ENCODE results near the gene PCDH9. TPM values are rescaled to one million over a fixed set of nuclear protein-coding genes. Genes with fewer than 3 reads are reported as not detected.

PCDH9 gene
- total RNA-seq (10 to 100 TPM; 13.6 to 26.9 (median 21.6) TPM), polyA plus RNA-seq (10 to 100 TPM in 1 of 2 donors, 1 to 10 TPM in 1; 3.0 to 39.6 TPM)
- long read RNA-seq, donor 1, full-length matches to known transcripts: 8 of 32 reads
- long read RNA-seq, donor 1, partial matches to known transcripts: 0 of 32 reads
- long read RNA-seq, donor 1, other reads (novel, unspliced or antisense): 24 of 32 reads
- long read RNA-seq, donor 2, full-length matches to known transcripts: 3 of 58 reads
- long read RNA-seq, donor 2, partial matches to known transcripts: 0 of 58 reads
- long read RNA-seq, donor 2, other reads (novel, unspliced or antisense): 55 of 58 reads
- long read RNA-seq, donor 3, full-length matches to known transcripts: 8 of 50 reads
- long read RNA-seq, donor 3, partial matches to known transcripts: 1 of 50 reads
- long read RNA-seq, donor 3, other reads (novel, unspliced or antisense): 41 of 50 reads

GRCh38 chr13:67229481-67230403 lies at the start of gene PCDH9:
Gene PCDH9 (minus strand): TSS chr13:67230336. CDS start chr13:67228440, 1,896 bp downstream.
- ATAC-seq: peak in 3 of 4 donors; percentile 1 to 9 (median 2)
- Histone ChIP-seq H3K4me1 (peaks cover 0 to 35% (median 6%) of the 10 kb centered on the region in 12 donors), H3K4me3 (peak within 1 kb of the TSS; percentile 60 to 82 (median 78)), H3K27me3 (peaks cover 0 to 10% (median 0%) of the 10 kb centered on the region in 9 donors), H3K27ac (peak within 1 kb of the TSS; percentile 87 to 97 (median 93)), H3K36me3 (no peaks in the 10 kb centered on the region), H3K9me3 (no peaks in the 10 kb centered on the region)
- no peak for DNase-seq
- 1% methylated on average over 26 of the region's 26 CpGs for WGBS, 4 donors
- intact Hi-C loops (cut with DNase I): loop anchor here (5.0 to 10.0 kb wide), 21 partner anchors 82 to 1575 kb away; no protein-coding TSS in a partner anchor
- TF ChIP-seq POLR2A (IDR thresholded peaks at IDR 0.05) (peak; percentile 100), CTCF (IDR thresholded peaks at IDR 0.05) (no peak)

GRCh38 chr13:67278235-67278634 lies 48.1 kb upstream of the PCDH9 start:
- 51 to 68% (median 62%) methylated on average over 2 of the region's 2 CpGs for WGBS, 4 donors
- no peak for TF ChIP-seq CTCF (IDR thresholded peaks at IDR 0.05)
- TF ChIP-seq POLR2A (IDR thresholded peaks at IDR 0.05): no peak
- no peaks in the 10 kb centered on the region for H3K4me1 ChIP-seq
- no peaks in the 10 kb centered on the region for H3K27me3 ChIP-seq
- ATAC-seq: no peak
- intact Hi-C loops (cut with DNase I): no loop called here
- no peak overlapping the region for H3K27ac ChIP-seq
- H3K9me3 ChIP-seq: no peaks in the 10 kb centered on the region
- DNase-seq: no peak
- no peak overlapping the region for H3K4me3 ChIP-seq
- H3K36me3 ChIP-seq: no peaks in the 10 kb centered on the region

- DNase-seq (no peak), ATAC-seq (no peak)
- Histone ChIP-seq H3K27me3 (no peaks in the 10 kb centered on the region), H3K9me3 (no peaks in the 10 kb centered on the region), H3K36me3 (no peaks in the 10 kb centered on the region), H3K27ac (no peak overlapping the region), H3K4me3 (no peak overlapping the region), H3K4me1 (no peaks in the 10 kb centered on the region)
- no peak for TF ChIP-seq CTCF (IDR thresholded peaks at IDR 0.05)
- no peak for TF ChIP-seq POLR2A (IDR thresholded peaks at IDR 0.05)
- whole genome bisulfite sequencing, 4 donors: 55 to 64% (median 63%) methylated on average over 1 of the region's 1 CpG
- intact Hi-C loops (cut with DNase I): no loop called here
These were observed 47.4 kb upstream of the PCDH9 start for GRCh38 chr13:67277581-67277980.

Data from heart left ventricle (tissue), 16 donors.